HepG2 (cell line): ENCODE data around the gene HEXD. TPM values are rescaled to one million over a fixed set of nuclear protein-coding genes. Genes with fewer than 3 reads are reported as not detected.

Source experiments
- AGO1 ChIP-seq: fragments of 200-400 bp; formaldehyde crosslinking; IDR thresholded peaks from 2 replicates; pipeline ENCODE4 v1.6.1; 2017; ENCODE audit warnings: mild to moderate bottlenecking, low read depth, low read length, moderate library complexity; ENCODE audit not compliant: poor library complexity, severe bottlenecking
- ATF1 ChIP-seq: IDR thresholded peaks from 2 replicates; pipeline ENCODE4 v1.6.1; 2016; ENCODE audit warnings: mild to moderate bottlenecking, control low read depth
- ATRX ChIP-seq: sonication (generic); formaldehyde crosslinking; IDR thresholded peaks from 2 replicates; pipeline ENCODE4 v1.4.0; 2020; ENCODE audit warnings: missing genetic modification reagents, borderline replicate concordance
- BORCS8-MEF2B ChIP-seq: sonication (generic); formaldehyde crosslinking; IDR thresholded peaks from 2 replicates; pipeline ENCODE4 v1.8.0; 2022; ENCODE audit warnings: mild to moderate bottlenecking, missing genetic modification reagents
- FOXA1 ChIP-seq, 2 experiments: fragments of 450-650 bp in 1 of 2; sonication (generic) in 1 of 2; formaldehyde crosslinking in 1 of 2; IDR thresholded peaks; 2 replicates each; pipeline versions ENCODE4 v1.4.0 to v1.6.1; 2016 to 2020; ENCODE audit warnings: missing genetic modification reagents in 1 of 2
- IKZF4 ChIP-seq: sonication (generic); formaldehyde crosslinking; IDR thresholded peaks from 2 replicates; pipeline ENCODE4 v1.5.1; 2020; ENCODE audit warnings: borderline replicate concordance, mild to moderate bottlenecking, low read depth, missing genetic modification reagents; ENCODE audit errors: not compliant biosample characterization
- KLF6 ChIP-seq: IDR thresholded peaks from 2 replicates; pipeline ENCODE4 v1.8.0; 2016; ENCODE audit warnings: missing biosample characterization, missing genetic modification reagents
- PAWR ChIP-seq: sonication (generic); formaldehyde crosslinking; IDR thresholded peaks from 2 replicates; pipeline ENCODE4 v1.4.0; 2020; ENCODE audit warnings: missing genetic modification reagents, mild to moderate bottlenecking, borderline replicate concordance
- SIX1 ChIP-seq: sonication (generic); formaldehyde crosslinking; IDR thresholded peaks from 2 replicates; pipeline ENCODE4 v1.4.0; 2020; ENCODE audit warnings: missing genetic modification reagents, borderline replicate concordance
- SNAPC2 ChIP-seq: sonication (generic); formaldehyde crosslinking; IDR thresholded peaks from 2 replicates; pipeline ENCODE4 v1.8.1; 2022; ENCODE audit warnings: mild to moderate bottlenecking, missing genetic modification reagents
- STAT5B ChIP-seq: sonication (generic); formaldehyde crosslinking; IDR thresholded peaks from 2 replicates; pipeline ENCODE4 v1.4.0; 2020; ENCODE audit warnings: missing genetic modification reagents
- SYNCRIP ChIP-seq: fragments of 200-400 bp; formaldehyde crosslinking; IDR thresholded peaks from 2 replicates; pipeline ENCODE4 v1.6.1; 2018; ENCODE audit warnings: mild to moderate bottlenecking, low read depth, low read length; ENCODE audit not compliant: insufficient read depth
- TAF1 ChIP-seq: sonication (generic); formaldehyde crosslinking; IDR thresholded peaks from 2 replicates; pipeline ENCODE4 v1.4.0; 2020; ENCODE audit warnings: missing genetic modification reagents
- TRIM22 ChIP-seq: fragments of 450-650 bp; IDR thresholded peaks from 2 replicates; pipeline ENCODE4 v1.6.1; 2017
- XRCC5 ChIP-seq: fragments of 200-400 bp; formaldehyde crosslinking; optimal IDR thresholded peaks from 2 replicates; pipeline ENCODE3; 2017; ENCODE audit warnings: mild to moderate bottlenecking, low read length
- ZBTB8A ChIP-seq: sonication (generic); formaldehyde crosslinking; IDR thresholded peaks from 2 replicates; pipeline ENCODE4 v1.4.0; 2020; ENCODE audit warnings: mild to moderate bottlenecking, low read depth, missing genetic modification reagents, borderline replicate concordance
- ZNF317 ChIP-seq: sonication (generic); formaldehyde crosslinking; IDR thresholded peaks from 2 replicates; pipeline ENCODE4 v1.5.0; 2020; ENCODE audit warnings: mild to moderate bottlenecking, missing genetic modification reagents
- ZNF563 ChIP-seq: sonication (generic); formaldehyde crosslinking; IDR thresholded peaks from 2 replicates; pipeline ENCODE4 v1.8.0; 2022; ENCODE audit warnings: mild to moderate bottlenecking, moderate library complexity, missing genetic modification reagents
- ZNF569 ChIP-seq: sonication (generic); formaldehyde crosslinking; IDR thresholded peaks from 2 replicates; pipeline ENCODE4 v1.5.0; 2020; ENCODE audit warnings: mild to moderate bottlenecking, missing genetic modification reagents, moderate library complexity, borderline replicate concordance
- ZNF570 ChIP-seq: sonication (generic); formaldehyde crosslinking; IDR thresholded peaks from 2 replicates; pipeline ENCODE4 v1.4.0; 2020; ENCODE audit warnings: mild to moderate bottlenecking, missing genetic modification reagents, borderline replicate concordance
- ZNF607 ChIP-seq: sonication (generic); formaldehyde crosslinking; IDR thresholded peaks from 2 replicates; pipeline ENCODE4 v1.5.1; 2020; ENCODE audit warnings: missing genetic modification reagents, mild to moderate bottlenecking, borderline replicate concordance
- polyA plus RNA-seq, 8 experiments: library from polyadenylated mRNA; depleted of rRNA in 3 of 8; stranded (reverse) in 7 of 8; unstranded in 1 of 8; fragments of >200 nt; fragmentation: Illumina TruSeq in 4 of 8; extraction: Trizol in 4 of 8; gene quantifications; 2 replicates each; pipeline versions ENCODE4 v1.2.1 to v1.2.3, GENCODE V29; 2011 to 2016; ENCODE audit warnings: low read depth in 4 of 8, missing spikeins in 1 of 8, mixed read lengths in 1 of 8; ENCODE audit not compliant: insufficient read depth in 1 of 8
- total RNA-seq, 5 experiments: library from RNA; depleted of rRNA; stranded (reverse); fragments of >200 nt; fragmentation: Illumina TruSeq; extraction: Trizol; gene quantifications; 2 replicates each; pipeline ENCODE4 v1.2.3, GENCODE V29; 2016; ENCODE audit warnings: low read depth in 1 of 5
- TF ChIP-seq, protein P1 (sequence below): sonication (generic); formaldehyde crosslinking; conservative IDR thresholded peaks from 2 replicates; pipeline ENCODE4 v1.5.0; 2020; ENCODE audit warnings: missing genetic modification reagents
- TF ChIP-seq, protein P2 (sequence below): sonication (generic); formaldehyde crosslinking; IDR thresholded peaks from 2 replicates; pipeline ENCODE4 v1.4.0; 2020; ENCODE audit warnings: mild to moderate bottlenecking, missing genetic modification reagents
- TF ChIP-seq, protein P3 (sequence below): sonication (generic); formaldehyde crosslinking; IDR thresholded peaks from 2 replicates; pipeline ENCODE4 v1.8.1; 2023; ENCODE audit warnings: mild to moderate bottlenecking, inconsistent platforms, moderate library complexity, missing genetic modification reagents, borderline replicate concordance

The HEXD gene
- total and polyA plus RNA-seq, 2 of the 13 experiments (the other 11 are each of a cell fraction or from before 2014, with no cell fraction given), result 22.3 to 41.8 TPM

GRCh38 chr17:82450357-82451106, 32.4 kb downstream of the HEXD start, which contains the start of gene CYBC1 (continued):
- no peak for TF ChIP-seq ATRX
- no peak for TF ChIP-seq ZNF569
- TF ChIP-seq, protein P1, sequence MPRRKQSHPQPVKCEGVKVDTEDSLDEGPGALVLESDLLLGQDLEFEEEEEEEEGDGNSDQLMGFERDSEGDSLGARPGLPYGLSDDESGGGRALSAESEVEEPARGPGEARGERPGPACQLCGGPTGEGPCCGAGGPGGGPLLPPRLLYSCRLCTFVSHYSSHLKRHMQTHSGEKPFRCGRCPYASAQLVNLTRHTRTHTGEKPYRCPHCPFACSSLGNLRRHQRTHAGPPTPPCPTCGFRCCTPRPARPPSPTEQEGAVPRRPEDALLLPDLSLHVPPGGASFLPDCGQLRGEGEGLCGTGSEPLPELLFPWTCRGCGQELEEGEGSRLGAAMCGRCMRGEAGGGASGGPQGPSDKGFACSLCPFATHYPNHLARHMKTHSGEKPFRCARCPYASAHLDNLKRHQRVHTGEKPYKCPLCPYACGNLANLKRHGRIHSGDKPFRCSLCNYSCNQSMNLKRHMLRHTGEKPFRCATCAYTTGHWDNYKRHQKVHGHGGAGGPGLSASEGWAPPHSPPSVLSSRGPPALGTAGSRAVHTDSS, result peak; percentile 92
- TF ChIP-seq SNAPC2 (CRISPR knock-in tag), result no peak; the same call in none of the 2 replicates
- TF ChIP-seq TAF1 (CRISPR knock-in tag), result peak; percentile 80; the same call in 1 of the 2 replicates
- TF ChIP-seq ZBTB8A (CRISPR knock-in tag), result no peak
- TF ChIP-seq PAWR (CRISPR knock-in tag), result no peak
- TF ChIP-seq IKZF4 (CRISPR knock-in tag), result peak; percentile 73
- no peak for TF ChIP-seq SIX1
- TF ChIP-seq BORCS8-MEF2B, result peak; percentile 96
- TF ChIP-seq AGO1, result no peak
- TF ChIP-seq SYNCRIP, result no peak
- peak; percentile 92 for TF ChIP-seq XRCC5
- TF ChIP-seq ZNF570 (CRISPR knock-in tag), result no peak
- TF ChIP-seq FOXA1 (IDR thresholded peaks at IDR 0.05), result no peak
- no peak for TF ChIP-seq FOXA1 (CRISPR knock-in tag; IDR thresholded peaks at IDR 0.05)
- no peak for TF ChIP-seq ATF1 (CRISPR knock-in tag)
- TF ChIP-seq, protein P2, sequence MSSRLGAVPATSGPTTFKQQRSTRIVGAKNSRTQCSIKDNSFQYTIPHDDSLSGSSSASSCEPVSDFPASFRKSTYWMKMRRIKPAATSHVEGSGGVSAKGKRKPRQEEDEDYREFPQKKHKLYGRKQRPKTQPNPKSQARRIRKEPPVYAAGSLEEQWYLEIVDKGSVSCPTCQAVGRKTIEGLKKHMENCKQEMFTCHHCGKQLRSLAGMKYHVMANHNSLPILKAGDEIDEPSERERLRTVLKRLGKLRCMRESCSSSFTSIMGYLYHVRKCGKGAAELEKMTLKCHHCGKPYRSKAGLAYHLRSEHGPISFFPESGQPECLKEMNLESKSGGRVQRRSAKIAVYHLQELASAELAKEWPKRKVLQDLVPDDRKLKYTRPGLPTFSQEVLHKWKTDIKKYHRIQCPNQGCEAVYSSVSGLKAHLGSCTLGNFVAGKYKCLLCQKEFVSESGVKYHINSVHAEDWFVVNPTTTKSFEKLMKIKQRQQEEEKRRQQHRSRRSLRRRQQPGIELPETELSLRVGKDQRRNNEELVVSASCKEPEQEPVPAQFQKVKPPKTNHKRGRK (CRISPR knock-in tag), result no peak
- TF ChIP-seq ZNF317 (CRISPR knock-in tag), result no peak
- peak; percentile 75; the same call in 1 of the 2 replicates for TF ChIP-seq KLF6 (CRISPR knock-in tag)
- TF ChIP-seq ZNF607 (CRISPR knock-in tag), result peak; percentile 88
- TF ChIP-seq ZNF563, result peak; percentile 95
- no peak for TF ChIP-seq STAT5B (CRISPR knock-in tag)
- TF ChIP-seq TRIM22, result no peak
- TF ChIP-seq, protein P3, sequence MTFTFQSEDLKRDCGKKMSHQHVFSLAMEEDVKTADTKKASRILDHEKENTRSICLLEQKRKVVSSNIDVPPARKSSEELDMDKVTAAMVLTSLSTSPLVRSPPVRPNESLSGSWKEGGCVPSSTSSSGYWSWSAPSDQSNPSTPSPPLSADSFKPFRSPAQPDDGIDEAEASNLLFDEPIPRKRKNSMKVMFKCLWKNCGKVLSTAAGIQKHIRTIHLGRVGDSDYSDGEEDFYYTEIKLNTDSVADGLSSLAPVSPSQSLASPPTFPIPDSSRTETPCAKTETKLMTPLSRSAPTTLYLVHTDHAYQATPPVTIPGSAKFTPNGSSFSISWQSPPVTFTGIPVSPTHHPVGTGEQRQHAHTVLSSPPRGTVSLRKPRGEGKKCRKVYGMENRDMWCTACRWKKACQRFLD (CRISPR knock-in tag), result no peak
